ENCODE results near the gene MAML2.
"Not testable (repeated sequence)": the region's sequence is repeated elsewhere in the genome, so short reads cannot be mapped to it uniquely, and the experiment has no call there.

MAML2 gene

DNA sequence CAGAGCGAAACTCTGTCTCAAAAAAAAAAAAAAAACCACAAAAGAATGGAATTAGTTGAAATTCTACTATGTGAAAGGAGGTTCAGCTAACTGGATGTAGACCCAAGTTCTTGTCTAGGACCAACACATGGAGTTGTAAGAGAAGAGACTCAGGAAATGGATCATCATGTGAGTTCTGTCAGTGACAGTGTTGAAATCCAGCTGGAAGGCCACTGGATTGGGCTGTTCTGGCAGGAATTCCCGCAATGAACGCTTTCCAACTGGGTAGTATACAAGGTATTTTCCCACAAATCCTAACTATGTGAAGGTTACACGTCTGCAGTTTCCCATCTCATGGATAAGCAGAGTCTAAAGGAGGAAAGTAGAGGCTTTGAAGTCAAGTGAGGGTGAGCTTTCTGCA is 151.2 kb downstream of the MAML2 start:
- DNase-seq (ENCODE audit: low read depth in 2 of 2, low spot score in 1 of 2), result no peak

DNA sequence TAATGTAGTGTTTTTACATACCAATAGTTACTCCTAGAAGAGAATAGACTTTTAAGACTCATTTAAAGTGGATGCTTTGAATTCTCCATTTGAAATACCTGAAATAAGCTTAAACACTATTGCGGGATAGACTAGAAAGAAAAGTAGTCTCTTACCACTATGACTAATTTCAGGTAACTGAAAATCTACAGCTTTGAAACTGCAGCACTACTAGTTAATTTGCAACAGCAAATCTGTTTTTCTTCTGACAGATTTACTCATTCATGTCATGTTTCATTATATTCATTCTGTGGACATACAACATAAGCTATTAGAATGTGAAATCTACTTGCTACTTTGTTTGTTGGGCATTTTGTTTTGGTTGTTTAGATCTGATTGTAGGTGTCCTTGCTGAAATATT is 153.6 kb downstream of the MAML2 start:
- DNase-seq (ENCODE audit: low read depth in 2 of 2, low spot score in 1 of 2), result no peak

DNA sequence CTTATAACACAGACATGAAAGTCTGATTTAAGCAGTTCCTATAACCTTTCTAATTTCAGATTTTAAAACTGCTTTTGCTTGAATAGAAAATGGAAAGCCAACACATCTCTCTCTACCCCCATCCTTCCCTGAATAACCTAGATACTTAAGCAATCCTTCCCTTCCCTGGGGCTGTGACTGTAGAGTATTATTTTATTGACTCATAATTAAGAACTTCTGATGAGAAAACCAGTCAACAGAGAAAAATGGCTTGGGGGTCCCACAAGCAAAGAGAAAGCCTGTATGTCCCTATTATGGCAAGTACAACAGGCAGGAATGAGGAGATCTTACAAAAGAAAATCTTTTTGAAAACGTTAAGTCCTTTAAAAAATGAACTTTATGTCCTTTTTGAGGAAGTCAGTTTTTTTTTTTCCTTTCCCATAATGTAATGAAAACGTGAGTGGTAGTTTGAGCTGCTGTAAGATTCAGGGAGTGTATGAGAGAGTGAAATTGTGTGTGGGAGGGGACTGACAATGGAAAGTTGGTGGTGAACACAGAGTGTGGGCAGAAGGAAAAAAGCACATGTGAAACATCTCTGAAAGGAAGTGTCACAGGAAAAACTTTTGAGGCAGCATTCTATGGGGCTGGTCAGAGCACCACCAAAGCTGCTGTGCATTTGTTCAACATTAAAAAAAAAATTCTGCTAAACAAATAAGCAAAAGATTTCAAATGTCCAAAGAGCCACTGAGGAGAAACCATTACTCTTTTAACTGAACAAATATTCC is 154.6 kb downstream of the MAML2 start:
- no peak for DNase-seq (ENCODE audit: low read depth in 2 of 2, low spot score in 1 of 2)

DNA sequence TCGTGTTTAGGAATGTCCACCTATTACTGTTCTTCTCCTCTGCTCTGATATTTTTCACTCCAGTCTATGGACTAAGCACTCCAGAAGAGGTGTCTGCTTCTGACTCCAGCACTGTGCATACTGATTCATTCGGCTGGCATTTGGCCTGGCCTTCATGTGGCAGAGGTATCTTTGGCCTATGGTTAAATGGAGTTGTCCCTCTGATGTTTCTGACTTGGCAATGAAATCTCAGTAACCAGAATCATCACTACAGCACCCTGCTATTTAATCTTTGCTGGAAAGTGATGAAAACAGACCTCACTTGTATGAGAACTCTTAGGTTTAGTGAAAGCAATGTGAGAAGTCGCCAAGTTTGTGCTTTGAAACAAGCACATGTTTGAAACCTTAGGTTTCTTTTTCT is 155.2 kb downstream of the MAML2 start:
- no peak for DNase-seq (ENCODE audit: low read depth in 2 of 2, low spot score in 1 of 2)

DNA sequence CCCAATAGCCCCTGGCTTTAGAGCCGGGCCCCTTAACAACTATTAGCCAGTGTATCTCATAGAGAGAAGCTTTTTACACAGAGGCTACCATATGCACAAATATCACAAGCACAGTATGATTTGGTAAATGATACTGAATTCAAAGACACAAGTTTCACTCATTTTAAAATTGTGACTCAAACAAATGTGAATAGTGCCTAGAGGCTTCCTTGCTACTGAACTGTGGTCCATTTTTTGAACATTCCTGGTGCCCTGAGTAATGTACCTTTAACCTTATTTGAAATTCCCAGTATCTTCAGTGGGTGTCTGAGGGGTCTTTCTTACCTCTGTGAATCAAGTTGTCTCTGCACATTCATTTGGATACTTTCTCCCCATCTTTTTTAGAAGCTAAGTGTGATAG is 156.2 kb downstream of the MAML2 start:
- no peak for DNase-seq (ENCODE audit: low read depth in 2 of 2, low spot score in 1 of 2)

DNA sequence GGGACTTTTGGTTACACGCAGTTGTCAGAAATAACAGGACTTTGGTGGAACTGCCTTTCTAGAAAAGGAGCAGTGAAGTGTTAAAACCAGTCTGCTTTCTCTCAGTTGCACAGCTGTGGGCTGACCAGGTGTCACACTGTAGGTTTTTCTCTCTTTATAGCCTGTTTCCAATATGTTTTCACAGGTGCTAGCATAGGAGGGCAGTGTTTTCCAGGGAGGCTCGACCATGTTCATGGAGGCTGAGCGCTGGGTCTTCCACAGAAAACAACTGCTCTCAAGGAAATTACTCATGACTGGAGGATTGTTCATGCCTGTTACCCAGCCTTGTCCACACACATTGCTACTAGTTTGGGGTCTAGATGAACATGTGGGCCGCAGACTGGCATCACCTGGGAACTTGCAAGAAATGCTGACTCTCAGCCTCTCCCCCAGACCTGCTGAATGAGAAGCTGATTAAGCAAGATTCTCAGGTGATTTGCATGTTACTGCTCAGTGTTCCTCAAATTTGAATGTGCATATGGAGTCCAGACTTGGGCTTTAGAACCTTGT is 157.7 kb downstream of the MAML2 start:
- DNase-seq (ENCODE audit: low read depth in 2 of 2, low spot score in 1 of 2), result no peak

DNA sequence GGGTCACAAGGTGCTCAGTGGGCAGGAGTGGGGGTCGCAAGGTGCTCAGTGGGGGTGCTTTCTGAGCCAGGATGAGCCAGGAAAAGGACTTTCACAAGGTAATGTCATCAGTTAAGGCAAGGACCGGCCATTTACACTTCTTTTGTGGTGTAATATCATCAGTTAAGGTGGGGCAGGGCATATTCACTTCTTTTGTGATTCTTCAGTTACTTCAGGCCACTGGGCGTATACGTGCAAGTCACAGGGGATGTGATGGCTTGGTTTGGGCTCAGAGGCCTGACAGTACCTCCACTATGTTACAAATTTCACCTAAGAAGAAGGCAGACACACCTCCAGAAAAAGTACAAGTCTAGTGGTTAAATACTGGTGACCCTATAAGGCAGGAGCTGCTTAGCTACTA is 162.1 kb downstream of the MAML2 start:
- DNase-seq (ENCODE audit: low read depth in 2 of 2, low spot score in 1 of 2), result not testable (repeated sequence)

DNA sequence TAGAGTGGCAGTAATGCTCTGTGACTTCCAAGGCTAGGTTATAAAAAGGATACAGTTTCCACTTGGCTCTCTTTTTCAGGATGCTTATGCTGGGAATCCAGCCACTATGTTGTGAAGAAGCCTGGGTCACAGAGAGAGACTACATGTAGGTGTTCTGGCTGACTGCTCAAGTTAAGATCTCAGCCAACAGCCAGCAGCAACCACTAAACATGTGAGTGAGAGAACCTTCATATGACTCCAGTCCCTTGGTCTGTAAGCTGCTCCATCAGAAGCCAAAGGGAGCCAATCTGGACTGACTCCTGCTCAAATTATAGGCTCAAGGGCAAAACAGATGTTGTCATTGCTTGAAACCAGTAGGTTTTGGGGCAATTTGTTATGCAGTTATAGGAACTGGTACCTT is 162.7 kb downstream of the MAML2 start:
- no peak for DNase-seq (ENCODE audit: low read depth in 2 of 2, low spot score in 1 of 2)

DNA sequence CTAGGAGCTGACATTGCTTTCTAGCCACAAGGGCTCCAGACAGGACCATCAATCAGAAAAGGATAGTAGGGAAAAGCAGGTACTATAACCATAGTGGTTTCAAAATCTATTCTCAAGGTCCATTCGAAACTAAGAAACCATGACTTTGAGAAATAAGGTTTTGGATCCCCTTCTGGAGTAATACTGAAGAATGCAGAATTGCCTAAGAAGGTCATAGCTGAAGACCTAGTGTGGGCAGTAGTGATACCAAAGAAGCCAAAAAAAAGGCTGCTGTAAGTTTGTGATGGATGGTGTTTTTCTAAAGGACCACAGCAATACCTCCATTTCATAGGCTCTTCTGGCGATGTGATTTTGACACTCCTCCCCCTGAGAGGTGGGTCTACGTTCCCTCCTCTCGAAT is 163.1 kb downstream of the MAML2 start:
- DNase-seq (ENCODE audit: low read depth in 2 of 2, low spot score in 1 of 2), result no peak

DNA sequence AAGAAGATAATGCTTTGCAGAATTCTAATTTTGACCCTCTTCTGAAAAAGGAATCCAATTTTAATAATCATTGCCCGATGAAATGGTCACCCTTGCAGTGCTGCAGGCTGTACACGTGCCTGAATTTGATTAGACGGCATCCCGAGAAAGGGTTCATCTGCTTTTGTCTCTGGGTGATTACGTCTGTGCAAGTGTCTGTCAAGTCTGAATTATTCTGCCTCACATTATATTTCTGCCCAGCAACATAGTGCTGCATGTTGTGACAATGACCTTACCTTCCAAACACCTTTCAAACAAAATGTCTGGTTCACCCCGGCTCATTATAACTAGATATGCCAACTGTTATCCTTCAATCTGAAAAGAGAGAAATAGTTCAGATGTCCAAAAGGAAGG is 164.1 kb downstream of the MAML2 start:
- DNase-seq (ENCODE audit: low read depth in 2 of 2, low spot score in 1 of 2), result no peak

DNA sequence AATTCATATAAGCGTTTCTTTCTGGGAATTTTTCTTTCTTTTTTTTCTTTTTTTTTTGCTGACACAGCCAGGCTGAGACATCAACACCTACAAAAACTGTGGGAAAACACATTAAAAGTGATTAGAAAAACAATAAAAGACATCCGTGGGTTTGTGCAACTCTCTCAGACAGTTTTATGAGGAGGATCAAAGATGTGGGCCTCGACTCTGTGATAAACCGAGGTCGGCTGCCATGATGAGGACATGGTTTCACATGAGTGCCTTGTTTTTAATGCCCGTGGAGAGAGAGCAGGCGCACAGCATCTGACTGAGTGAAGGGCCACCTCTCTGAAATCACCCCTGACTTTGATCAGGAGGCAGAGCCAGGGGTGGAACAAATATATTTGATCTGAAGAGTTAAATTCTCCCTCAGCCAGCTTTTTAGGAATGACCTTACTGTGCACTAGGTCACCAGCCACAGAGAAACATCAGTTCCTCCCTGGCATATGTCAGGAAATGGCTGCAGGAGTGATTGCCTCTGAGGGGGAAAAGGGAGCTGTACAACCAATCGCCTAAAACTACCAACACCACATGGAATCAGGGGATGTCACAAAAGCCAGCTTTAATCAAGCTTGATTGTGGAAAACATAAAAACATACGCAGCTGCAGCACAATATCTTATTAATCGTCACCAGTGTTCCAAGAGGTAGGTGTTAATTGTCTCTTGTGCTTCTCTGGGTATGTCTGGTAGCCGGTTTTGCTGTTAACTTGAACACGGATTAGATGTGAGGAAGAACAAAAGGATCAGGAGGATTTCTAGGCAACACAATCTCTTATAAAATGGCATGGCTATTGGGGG is 164.7 kb downstream of the MAML2 start:
- DNase-seq (ENCODE audit: low read depth in 2 of 2, low spot score in 1 of 2), result no peak

DNA sequence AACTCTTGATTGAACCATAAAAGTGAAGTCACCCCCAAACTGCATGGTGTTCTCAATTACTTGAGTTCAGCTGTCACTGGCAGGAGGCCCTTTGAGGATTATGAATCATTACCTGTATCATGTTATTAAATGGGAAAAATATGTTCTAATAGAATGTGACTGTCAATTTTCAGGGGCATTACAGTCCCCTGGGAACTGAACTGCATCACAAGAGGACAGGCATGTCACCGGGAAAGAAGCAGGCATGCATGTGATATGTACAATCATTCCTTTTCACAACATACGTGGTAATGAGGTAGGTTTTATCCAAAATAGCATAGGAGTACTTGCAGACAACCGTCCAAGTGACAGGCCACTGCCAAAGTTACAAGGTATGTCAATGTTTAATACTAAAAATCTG is 165.8 kb downstream of the MAML2 start:
- DNase-seq (ENCODE audit: low read depth in 2 of 2, low spot score in 1 of 2), result no peak

DNA sequence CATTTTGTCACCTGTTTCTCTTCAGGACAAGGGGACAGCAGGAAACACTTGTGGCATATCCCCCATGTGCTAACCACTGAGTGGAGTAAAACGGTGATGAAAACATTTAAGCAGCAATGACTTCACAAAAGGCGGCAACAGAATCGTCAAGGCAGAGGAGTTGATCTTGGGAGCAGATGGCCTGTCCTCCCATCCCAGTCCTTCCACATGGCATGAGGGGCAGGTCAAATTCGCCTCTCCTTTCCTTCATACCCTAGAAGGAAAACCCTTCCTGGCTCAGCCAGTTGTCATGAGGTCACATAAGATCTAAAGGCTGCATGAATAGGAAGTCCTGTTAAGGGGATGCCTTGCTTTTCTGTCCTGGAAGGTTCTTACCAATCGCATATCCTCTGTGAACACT is 169.1 kb downstream of the MAML2 start:
- DNase-seq (ENCODE audit: low read depth in 2 of 2, low spot score in 1 of 2), result no peak

DNA sequence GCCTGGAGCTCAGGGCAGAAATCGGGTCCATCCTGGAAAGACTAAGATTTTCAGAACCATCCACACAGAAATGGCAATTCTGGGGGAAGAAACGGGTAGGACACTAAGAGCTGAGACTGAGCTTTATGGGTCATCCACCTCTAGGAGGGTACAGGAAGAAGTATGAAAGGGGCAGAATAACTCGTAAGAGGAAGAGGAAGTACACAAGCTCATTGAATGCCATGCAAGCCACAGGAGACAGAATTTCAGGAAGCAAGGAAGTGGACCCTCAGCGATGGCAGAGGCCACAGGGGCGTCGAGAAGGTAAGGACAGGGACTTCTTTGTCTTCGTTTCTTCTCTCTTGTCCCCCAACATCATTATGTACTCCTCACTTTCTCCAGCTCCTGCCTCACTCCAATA is 169.6 kb downstream of the MAML2 start:
- no peak for DNase-seq (ENCODE audit: low read depth in 2 of 2, low spot score in 1 of 2)

DNA sequence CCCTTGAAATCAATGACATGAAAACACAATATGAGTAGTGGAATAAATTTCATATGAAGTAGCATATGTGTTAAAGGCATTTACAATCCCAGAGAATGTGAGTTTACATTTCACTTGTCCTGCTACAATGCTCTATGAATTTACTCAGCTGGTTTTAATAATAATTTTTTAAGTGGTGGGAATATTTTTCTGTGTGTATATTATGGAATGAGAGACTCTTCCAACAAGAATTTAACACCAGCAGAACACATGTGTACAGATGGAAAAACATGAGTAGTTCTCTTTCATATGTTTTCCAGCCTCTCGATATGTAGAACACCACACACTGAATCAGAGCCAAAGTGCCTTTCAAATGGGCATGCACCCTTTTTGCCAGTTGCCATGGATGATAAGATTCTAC is 170.4 kb downstream of the MAML2 start:
- DNase-seq (ENCODE audit: low read depth in 2 of 2, low spot score in 1 of 2), result no peak

DNA sequence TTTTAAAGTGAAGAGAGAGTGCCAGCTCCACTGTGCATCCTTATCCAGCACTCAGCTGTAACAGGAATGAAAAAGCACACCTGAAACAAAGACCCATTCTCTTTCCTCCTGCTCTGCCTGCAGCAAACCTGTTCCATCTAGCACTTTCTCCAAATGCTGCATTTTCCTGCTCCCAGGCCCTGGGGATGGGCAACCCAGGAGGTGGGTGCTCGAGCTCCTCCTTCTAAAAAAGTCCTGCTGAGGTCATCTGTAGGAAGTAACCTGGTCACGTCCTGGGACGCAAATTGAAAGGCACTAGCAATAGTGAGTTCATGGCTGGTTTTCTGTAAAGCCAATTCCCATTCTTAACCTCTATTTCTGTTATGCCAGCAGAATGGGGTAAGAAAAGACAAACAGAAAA is 173.7 kb downstream of the MAML2 start:
- DNase-seq (ENCODE audit: low read depth in 2 of 2, low spot score in 1 of 2), result no peak

DNA sequence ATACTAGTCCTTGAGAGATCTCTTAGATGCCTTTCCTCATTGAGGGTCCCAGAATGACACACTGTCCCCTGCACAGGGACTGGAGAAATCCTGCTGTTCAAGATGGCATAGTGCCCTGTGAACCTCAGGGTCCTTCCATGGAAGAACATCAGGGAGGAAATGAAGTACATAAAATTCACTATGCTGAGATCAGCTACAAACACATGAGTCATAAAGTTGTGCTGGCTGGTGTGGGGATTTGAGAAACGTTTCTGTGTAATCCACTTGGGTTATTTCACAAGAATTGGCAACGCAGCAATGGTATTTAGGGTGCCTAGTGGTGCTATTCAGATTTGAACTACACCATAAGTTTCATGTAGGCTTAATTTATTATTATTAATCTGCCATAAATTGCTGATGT is 174.4 kb downstream of the MAML2 start:
- DNase-seq (ENCODE audit: low read depth in 2 of 2, low spot score in 1 of 2), result no peak

DNA sequence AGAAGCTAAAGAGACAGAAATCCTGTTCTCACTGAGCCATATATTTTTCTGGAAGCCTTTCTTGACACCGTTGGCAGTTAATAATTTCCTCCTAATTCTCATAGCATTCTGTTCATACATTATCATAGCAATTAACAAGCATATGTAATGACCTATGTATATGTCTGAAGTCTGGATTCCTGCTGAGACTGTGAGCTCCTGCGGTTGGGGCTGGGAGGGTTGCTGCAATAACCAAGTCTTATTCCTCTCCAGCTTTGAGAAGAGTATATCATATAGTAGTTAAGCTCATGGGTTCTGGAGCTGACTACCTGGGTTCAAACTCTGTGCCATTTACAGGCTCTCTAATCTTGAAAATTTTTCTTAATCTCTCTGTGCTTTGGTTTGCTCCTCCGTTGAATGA is 175.2 kb downstream of the MAML2 start:
- no peak for DNase-seq (ENCODE audit: low read depth in 2 of 2, low spot score in 1 of 2)

DNA sequence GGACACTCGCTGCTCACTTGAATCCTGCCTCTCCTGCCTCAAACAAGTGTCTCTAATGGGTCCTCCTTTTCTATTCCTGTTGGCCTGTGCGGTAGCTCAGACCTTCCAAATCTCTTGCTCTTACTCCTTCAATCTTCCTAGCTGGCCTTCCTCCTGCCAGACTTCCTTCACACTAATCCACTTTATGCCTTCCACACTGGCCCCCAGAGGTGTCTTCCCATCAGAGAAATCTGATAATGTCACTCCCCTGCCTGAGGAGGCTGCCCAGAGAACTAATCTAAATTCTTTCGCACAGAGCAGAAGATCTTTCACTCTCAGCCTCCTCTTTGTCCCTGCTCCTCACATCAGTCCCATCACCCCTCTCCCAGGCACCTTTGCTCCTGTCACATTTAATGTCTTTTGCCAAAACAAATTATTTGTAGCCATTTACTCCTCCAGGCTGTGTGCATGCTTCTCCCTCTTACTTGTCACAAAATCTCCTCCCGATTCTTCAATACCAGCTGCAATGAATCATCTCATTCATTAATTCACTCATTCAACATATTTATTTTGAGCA is 175.7 kb downstream of the MAML2 start:
- DNase-seq (ENCODE audit: low read depth in 2 of 2, low spot score in 1 of 2), result no peak

DNA sequence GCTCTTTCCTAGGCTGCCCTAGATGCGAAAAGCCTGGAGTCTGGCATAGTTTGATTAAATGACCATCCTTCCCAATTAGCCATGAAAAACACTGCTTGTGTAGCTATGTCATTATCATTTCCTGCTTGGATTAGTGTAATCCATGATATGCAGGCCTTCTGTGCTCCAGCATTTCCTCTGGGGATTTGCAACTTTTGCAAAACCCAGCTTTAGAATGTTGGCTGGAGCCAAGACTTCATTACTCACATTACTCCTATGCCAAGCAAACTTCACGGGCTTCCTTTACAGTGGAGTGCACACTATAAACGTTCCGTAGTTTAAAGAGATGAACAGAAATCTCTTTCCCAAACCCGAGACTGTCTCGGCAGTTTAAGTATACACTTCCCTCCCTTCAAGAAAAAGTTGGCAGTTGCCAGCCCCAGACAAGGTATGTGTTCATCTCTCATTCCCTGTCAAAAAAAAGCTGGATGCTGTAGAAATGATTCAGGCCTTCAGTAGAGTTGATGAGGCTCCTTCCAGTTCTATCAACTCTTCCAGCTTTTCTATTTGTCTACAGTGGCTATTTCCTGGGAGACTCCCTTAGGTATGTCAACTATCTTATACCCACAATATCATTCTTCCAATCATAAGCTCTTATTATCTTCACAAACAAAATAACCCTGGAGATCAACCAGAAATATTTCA is 180.0 kb downstream of the MAML2 start:
- no peak for DNase-seq (ENCODE audit: low read depth in 2 of 2, low spot score in 1 of 2)

DNA sequence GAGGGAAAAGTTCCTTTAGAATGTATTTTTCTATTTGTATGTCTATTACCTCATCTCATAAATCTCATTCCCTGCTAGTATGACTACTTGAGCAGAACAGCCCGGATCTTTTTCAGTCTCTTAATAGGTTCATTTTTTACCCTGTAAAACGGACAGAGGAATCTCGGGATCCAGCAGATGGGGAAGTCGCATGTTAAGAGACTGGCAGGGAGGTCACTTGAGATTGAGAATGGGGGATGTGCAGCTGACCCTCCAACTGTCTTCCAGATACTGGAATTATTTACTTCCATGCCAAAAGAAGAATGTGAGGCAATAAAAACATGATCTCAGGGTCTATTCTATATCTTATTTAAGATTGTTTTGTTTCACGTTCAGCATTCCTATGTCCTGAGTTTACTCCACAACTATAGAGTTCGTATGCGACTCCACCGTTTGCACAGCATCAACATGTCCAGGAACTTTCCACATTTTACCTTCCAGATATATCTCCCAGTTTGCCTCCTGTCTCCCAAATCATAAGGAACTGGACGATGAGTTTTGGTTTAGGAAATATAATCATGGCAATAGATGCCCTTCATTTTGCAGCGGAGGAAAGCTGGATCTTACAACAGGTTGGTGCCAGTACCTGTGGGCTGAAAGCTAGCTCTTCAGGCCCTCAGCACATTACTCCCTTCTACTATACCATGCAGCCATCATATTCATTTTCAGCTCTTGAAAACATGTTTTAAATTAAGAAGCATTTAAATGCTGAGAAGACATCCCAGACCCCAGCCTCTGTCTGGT is 181.5 kb downstream of the MAML2 start:
- DNase-seq (ENCODE audit: low read depth in 2 of 2, low spot score in 1 of 2), result no peak
